GM21529 (cell line): ENCODE data around the gene VPS36.
A peak's percentile ranks its signal among the peaks of the same experiment; 100 is the strongest.
"Not testable (repeated sequence)": the region's sequence is repeated elsewhere in the genome, so short reads cannot be mapped to it uniquely, and the experiment has no call there.

Source experiments
- ATAC-seq: cut with Tn5 transposase; IDR thresholded peaks from one replicate; pipeline ENCODE4 v1.9.1; 2021; ENCODE audit not compliant: unreplicated experiment

VPS36 gene

DNA sequence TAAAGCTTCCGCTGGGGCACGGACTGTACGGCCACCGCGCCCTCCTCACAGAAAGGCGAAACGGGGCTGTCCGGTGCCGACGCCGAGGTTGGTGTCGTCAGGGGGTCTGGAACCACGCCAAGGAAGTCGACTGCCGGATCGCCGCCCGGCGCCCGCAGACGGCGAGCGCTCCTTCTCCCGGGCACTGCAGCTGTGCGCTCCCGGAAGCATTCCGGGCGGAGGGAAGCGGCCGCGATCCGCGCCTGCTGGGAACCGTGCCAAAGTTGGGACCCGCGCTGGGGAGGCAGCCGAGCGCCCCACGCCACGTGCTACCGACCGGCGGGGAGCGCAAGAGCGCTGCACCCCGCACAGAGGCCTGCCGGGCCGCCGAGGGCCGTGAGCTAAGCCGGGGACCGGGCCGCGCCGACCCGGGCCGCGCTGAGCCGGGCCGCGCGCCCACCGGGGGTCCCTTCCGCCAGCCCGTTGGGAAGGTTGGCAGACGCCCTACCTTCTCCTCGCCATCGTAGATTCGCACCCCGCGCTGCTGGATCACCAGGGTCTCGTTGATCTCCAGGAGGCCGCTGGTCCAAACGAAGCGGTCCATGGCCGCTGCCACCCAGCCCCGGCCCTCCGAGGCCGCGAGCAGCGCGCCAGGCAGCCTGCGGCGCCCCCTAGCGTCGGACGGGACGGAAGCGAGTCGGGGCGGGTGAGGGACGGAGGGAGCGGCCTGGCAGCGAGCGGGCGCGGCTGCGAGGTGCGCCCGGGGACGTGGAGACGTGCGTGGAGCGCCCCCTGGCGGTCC is at the start of gene VPS36:
Gene VPS36, minus strand, starts transcription at position 623 of the 781 bp plus-strand sequence. Its CDS starts 40 bp downstream, at position 583.
- ATAC-seq: peak; percentile 63

- not testable (repeated sequence) for ATAC-seq
Measured at GRCh38 chr13:52497979-52498378, 47.5 kb upstream of the VPS36 start.

- ATAC-seq: not testable (repeated sequence)
Measured at GRCh38 chr13:52494241-52494640, 43.8 kb upstream of the VPS36 start.

GRCh38 chr13:52491015-52491414 is 40.6 kb upstream of the VPS36 start:
- ATAC-seq: not testable (repeated sequence)

DNA sequence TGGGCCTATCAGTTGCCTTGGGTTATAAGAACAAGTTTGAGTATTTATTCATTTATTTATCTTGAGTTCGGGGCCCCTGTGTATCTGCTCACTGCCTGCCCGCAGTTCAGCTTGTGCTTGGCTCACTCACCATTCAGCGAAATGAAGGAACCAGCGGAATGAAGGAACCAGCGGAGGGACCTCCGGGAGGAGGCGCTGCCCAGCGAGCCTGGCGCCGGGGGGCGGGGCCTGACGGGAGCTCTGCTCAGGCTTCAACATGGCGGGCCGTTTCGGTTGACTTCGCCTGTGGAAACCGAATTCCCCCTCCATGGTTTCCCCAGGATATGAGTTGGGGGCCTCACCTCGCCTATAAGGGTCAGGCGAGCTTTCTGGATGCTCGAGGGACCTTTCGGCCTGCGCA is 38.3 kb upstream of the VPS36 start:
- ATAC-seq: not testable (repeated sequence)

GRCh38 chr13:52487078-52487477 is 36.6 kb upstream of the VPS36 start:
- not testable (repeated sequence) for ATAC-seq

DNA sequence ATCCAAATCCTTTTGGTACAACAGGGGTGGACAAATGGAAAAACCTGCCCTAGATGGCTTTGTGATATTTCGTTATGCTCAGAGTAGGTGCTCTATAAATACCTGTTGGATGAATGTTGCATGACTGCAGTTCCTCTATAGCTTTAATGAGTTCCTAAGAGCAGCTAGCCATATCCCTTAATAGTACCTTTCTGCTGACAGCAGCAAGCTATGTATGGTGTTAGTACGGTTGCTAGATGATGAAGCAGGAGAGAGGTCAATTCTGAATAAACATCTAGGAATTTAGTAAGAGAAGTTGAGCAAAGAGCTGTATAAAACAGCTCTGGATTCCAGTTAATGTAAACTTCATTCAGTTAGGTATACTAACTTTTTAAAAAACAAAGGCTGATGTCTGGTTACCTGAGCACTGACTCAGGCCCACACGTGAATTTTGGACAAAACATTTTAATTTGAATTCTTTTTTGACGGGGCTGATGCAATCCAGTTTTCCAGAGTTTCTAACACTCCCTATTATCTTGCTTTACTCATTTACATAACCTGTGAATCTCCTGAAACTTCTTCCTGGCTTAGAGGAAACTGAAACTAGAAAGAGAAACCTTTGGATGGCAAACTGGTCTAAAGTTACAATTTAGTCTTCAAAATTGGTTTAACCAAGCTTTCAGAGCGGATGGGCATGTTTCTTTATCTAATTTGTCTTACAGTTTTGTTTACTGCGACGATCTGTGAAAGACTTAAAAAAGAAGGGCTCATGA is 30.4 kb upstream of the VPS36 start:
- ATAC-seq: not testable (repeated sequence)

DNA sequence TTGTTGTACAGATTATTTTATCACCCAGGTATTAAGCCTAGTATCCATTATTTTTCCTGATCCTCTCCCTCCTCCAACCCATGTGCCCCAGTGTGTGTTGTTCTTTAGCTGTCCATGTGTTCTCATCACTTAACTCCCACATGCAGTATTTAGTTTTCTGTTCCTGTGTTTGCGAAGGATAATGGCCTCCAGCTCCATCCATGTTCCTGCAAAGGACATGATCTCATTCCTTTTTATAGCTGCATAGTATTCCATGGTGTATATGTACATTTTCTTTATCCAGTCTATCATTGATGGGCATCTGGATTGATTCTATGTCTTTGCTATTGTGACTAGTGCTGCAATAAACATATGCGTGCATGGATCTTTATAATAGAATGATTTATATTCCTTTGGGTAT is 18.1 kb upstream of the VPS36 start:
- ATAC-seq: not testable (repeated sequence)

- ATAC-seq: no peak
Measured at GRCh38 chr13:52463526-52463925, 13.1 kb upstream of the VPS36 start.

DNA sequence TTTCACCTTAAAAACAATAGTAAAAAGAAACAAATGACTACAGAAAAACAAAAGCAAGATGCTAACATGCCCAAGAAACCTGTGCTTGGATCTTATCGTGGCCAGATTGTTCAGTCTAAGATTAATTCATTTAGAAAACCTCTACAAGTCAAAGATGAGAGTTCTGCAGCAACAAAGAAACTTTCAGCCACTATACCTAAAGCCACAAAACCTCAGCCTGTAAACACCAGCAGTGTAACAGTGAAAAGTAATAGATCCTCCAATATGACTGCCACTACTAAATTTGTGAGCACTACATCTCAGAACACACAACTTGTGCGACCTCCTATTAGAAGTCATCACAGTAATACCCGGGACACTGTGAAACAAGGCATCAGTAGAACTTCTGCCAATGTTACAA is 10.8 kb upstream of the VPS36 start:
- ATAC-seq: no peak

DNA sequence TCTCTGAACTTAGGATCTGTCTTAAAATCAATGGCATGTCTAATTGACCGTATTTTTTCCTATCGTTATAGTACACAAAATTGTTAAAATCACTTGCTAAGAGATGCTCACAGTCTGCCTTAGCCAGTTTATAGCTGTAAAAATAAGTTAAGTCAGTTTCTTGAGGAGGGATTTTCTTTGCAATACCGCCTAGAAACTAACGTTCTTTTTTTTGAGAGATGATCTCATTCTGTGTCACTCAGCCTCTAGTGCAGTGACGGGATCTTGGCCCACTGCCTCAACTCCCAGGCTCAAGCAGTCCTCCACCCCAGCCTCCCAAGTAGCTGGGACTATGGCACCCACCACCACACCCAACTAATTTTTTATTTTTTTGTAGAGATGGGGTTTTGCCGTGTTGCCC is 9.2 kb upstream of the VPS36 start:
- no peak for ATAC-seq

DNA sequence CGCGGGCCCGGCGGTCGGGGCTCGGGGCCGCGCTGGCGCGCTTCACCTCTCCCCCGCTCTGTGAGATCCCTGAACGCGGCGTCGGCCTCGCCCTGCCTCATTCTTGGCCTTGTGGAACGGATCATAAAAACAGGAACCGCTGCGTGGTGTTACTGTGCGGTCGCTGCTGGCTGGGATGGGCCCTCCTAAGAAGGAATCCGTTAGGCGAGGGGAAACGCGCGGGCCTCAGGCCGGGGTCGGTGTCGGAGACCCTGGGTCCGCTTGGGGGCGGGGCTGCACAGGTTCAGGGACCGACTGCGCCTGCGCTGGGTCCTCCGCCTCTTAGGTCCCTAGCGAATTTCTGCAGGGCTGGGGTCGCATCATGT is 5.2 kb upstream of the VPS36 start:
- ATAC-seq: peak; percentile 34

DNA sequence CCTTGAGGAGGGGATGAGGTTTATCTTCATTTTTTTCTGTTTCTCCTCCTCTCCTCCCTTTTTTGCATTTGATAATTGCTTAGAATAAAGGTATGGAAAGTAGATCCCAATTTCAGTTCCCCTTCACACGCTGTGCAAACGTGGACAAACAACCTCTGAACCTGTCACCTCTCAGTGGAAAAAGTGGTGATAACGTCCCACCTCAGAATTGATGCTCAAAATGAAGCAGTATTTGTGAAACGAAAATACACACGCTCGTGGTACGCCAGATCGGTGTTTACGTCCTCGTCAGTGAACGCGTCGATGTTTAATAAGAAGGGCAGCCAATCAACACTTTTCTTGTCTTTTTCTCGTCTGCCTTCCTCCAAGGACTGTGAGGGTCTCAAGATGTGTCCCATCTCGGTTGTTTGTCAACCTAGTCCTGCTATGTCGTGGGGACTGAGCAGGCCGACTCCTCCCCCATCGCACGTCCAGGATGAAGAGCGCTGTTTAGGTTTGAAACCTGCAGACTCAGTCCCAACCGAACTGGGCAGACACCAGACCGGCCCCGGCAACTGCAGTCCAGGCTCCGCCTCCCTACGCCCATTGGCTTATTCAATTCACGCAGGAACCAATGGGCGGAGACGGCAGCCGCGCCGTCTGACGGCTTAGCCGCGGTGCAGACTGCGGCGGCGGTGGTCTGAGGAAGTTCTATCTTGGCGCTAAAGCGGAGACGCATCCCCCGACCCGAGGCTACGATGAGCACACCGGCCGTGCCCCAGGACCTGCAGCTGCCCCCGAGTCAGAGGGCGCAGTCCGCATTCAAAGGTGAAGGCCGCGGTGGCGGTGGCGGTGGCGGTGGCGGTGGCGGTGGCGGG is 4.6 kb upstream of the VPS36 start, which contains the start of gene CKAP2:
Gene CKAP2, plus strand, starts transcription at position 659 of the 857 bp plus-strand sequence. Its CDS starts 79 bp downstream, at position 738.
- peak; percentile 74 for ATAC-seq

DNA sequence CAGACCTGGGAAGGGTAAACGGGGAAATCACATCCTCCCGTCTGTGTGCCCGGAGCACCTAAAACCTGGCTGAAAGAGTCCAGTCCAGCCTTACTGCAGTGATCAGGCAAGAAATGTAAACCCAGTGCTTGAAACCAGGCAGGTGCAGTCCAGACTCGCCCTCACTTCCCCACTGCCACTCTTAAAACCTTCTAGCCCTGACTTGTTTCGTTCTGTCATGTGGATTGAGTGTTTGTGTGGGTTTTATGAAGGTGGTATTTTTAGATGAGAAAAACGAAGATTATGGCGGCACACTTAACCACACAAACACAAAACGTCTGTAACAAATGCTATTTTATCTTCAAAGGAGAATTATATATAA is 4.0 kb upstream of the VPS36 start:
- peak; percentile 31 for ATAC-seq

DNA sequence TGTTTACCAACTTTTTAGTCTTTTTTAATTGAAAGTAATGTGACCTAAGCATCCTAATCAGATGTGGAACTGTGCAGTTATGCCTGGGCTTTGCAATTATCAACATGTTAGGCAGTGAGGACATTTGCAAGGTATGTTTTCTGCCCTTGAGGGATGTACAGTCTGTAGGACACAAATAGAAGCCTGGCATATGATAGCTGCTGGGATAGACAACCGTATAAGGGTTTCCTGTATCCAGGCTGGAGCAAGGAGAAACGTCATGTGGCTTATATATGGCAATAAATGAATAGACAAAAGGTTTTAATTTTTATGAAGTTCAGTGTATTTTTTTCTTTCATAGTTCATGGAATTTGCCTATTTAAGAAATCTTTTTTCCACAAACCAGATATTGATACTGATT is 2.0 kb upstream of the VPS36 start:
- no peak for ATAC-seq

DNA sequence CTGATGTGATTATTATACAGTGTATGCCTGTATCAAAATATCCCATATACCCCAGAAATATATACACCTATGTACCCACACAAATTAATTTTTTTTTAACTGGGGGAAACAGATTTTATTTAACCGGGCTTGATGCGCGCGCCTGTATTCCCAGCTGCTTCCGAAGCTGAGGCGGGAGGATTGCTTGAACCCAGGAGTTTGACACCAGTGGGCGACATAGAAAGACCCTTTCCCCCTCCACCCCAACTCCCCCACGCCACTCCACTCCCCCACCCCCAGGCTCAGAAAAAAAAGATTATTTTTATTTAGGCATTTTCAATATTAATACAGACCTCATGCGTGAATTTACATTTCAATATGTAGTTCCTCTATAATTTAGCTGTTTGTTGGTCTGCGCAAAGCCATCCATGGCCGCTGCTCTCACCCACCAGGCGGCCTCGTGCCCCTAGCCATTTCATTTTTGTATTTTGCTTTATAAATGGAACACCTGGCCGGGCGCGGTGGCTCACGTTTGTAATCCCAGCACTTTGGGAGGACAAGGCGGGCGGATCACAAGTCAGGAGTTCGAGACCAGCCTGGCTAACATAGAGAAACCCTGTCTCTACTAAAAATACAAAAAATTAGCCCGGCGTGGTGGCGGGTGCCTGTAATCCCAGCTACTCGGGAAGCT is 836 bp upstream of the VPS36 start:
- no peak for ATAC-seq

- no peak for ATAC-seq
Measured at GRCh38 chr13:52450793-52451116, 321 bp upstream of the VPS36 start.

- peak; percentile 0 for ATAC-seq
Measured at GRCh38 chr13:52449331-52450011, 963 bp downstream of the VPS36 start.

DNA sequence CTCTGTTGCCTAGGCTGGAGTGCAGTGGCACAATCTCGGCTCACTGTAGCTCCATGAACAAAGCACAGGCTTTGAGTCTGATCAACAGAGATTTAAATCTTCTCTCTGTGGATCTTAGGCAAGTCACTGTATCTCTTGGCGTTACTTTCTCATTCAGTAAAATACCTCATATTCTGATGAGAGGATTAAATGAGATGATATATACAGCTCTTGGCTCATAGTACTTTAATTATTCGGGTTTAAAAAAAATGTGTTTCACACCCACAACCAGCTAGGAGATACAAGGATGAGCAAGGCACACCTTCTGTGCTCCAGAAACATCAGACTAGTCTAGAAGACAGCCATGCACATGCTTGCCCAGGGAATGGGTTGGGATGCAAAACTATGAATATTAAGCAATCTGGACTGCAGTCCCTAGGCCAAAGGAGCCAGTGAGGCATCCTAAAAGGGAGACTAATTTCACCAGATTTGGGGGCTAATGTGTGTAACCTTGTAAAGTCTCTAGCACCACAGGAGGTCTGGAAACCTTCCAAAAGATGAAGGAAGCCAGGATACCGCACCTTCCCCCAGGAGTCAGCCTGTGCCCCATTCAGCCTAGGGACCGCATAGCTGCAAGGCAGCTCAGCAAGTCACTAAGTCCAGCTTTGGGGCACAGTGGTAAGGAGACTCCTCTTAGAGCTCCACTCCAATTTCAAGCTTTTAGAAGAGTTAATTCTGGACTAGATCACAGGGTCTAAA is 2.5 kb downstream of the VPS36 start:
- no peak for ATAC-seq

GRCh38 chr13:52447354-52447753 is 3.1 kb downstream of the VPS36 start:
- no peak for ATAC-seq
